Measurements from ENCODE around the gene OTC.

DNA sequence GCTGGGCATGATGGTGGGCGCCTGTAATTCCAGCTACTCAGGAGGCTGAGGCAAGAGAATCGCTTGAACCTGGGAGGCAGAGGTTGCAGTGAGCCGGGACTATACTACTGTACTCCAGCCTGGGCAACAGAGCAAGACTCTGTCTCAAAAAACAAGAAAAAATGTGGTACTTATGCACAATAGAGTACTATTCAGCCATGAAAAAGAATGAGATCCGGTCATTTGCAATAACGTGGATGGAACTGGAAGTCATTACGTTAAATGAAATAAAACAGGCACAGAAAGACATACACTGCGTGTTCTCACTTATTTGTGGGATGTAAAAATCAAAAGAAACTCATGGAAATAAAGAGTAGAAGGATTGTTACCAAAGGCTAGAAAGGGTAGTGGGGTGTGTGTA lies 37.2 kb upstream of the OTC start:
- TF ChIP-seq, protein P1, sequence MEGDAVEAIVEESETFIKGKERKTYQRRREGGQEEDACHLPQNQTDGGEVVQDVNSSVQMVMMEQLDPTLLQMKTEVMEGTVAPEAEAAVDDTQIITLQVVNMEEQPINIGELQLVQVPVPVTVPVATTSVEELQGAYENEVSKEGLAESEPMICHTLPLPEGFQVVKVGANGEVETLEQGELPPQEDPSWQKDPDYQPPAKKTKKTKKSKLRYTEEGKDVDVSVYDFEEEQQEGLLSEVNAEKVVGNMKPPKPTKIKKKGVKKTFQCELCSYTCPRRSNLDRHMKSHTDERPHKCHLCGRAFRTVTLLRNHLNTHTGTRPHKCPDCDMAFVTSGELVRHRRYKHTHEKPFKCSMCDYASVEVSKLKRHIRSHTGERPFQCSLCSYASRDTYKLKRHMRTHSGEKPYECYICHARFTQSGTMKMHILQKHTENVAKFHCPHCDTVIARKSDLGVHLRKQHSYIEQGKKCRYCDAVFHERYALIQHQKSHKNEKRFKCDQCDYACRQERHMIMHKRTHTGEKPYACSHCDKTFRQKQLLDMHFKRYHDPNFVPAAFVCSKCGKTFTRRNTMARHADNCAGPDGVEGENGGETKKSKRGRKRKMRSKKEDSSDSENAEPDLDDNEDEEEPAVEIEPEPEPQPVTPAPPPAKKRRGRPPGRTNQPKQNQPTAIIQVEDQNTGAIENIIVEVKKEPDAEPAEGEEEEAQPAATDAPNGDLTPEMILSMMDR (IDR thresholded peaks at IDR 0.05) = no peak
- no peak for TF ChIP-seq EZH2phosphoT487 (IDR thresholded peaks at IDR 0.05)
- no peak for TF ChIP-seq EZH2 (IDR thresholded peaks at IDR 0.05)
